ENCODE results near the gene SLC2A13.

SLC2A13 gene

GRCh38 chr12:40028296-40028695 is 77.6 kb downstream of the SLC2A13 start:
- DNase-seq (ENCODE audit: insufficient read length, low spot score) (no peak), FAIRE-seq (no peak)
- TF ChIP-seq, protein P1, sequence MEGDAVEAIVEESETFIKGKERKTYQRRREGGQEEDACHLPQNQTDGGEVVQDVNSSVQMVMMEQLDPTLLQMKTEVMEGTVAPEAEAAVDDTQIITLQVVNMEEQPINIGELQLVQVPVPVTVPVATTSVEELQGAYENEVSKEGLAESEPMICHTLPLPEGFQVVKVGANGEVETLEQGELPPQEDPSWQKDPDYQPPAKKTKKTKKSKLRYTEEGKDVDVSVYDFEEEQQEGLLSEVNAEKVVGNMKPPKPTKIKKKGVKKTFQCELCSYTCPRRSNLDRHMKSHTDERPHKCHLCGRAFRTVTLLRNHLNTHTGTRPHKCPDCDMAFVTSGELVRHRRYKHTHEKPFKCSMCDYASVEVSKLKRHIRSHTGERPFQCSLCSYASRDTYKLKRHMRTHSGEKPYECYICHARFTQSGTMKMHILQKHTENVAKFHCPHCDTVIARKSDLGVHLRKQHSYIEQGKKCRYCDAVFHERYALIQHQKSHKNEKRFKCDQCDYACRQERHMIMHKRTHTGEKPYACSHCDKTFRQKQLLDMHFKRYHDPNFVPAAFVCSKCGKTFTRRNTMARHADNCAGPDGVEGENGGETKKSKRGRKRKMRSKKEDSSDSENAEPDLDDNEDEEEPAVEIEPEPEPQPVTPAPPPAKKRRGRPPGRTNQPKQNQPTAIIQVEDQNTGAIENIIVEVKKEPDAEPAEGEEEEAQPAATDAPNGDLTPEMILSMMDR (IDR thresholded peaks at IDR 0.05; ENCODE audit: insufficient read depth, missing control alignments) = no peak

DNA sequence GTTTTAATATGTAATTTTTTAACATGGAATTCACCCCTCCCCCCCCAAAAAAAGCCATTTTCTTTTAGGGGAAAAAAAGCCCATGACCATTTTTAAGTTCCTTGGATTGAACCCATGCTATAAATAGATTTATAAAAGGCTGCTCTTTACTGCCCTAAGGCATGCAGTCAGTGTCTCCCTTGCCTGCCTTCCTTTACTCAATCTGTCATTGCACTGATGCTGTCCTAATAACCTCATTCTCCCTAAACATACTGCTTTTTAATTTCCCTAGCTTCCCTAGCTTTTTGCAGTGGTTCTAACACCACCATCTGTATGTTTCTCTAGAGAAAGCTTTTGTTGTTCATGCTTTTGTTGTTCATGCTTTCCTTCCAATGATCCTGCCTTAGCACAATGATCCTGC is 83.0 kb downstream of the SLC2A13 start:
- DNase-seq (ENCODE audit: insufficient read length, low spot score) (no peak), FAIRE-seq (no peak)
- TF ChIP-seq, protein P1 (IDR thresholded peaks at IDR 0.05; ENCODE audit: insufficient read depth, missing control alignments) = no peak

- TF ChIP-seq, protein P1 (IDR thresholded peaks at IDR 0.05; ENCODE audit: insufficient read depth, missing control alignments) = no peak
- no peak for DNase-seq (ENCODE audit: insufficient read length, low spot score)
- FAIRE-seq = no peak
Measured at GRCh38 chr12:40020261-40020691, 85.6 kb downstream of the SLC2A13 start.

DNA sequence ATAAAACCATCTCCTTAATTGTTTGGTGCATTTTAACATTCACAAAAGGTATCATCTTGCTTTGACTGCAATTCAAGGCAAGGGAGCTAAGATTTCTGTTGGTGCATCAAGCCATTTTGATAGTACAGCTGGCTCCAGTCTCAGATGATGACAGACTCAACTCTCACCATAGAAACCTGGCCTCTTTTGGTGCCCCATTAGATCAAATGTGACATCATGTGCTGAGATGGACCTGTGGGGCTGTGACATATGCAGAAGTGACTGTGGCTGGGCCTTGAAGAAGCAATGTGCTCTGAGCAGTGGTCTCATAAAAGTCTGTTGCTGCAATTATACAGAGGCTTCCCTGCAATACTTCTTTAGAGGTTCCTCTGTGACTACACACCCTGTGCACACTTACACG is 88.4 kb downstream of the SLC2A13 start:
- TF ChIP-seq, protein P1 (IDR thresholded peaks at IDR 0.05; ENCODE audit: insufficient read depth, missing control alignments) = no peak
- no peak for DNase-seq (ENCODE audit: insufficient read length, low spot score)
- no peak for FAIRE-seq

DNA sequence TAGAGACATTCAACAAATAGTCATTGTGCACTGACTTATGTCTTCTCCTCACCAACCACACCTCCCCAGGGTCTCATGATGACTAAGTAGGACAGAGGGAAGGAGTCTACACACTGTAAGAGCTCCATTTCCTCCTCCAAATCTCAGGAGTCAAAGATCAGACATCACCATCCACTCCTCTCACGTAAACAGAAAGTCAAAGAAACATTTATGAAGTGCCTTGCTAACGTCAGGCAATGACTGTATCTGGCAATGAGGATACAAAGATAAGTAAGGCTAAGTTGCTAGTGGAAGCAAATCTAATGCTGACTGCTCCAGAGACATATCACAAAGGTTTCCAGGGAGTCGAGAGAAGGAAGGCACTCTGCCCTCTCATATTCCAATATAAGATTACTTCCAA is 88.9 kb downstream of the SLC2A13 start:
- DNase-seq (ENCODE audit: insufficient read length, low spot score) = no peak
- no peak for FAIRE-seq
- TF ChIP-seq, protein P1 (IDR thresholded peaks at IDR 0.05; ENCODE audit: insufficient read depth, missing control alignments) = no peak

GRCh38 chr12:40015881-40016280 is 90.0 kb downstream of the SLC2A13 start:
- FAIRE-seq (no peak), DNase-seq (ENCODE audit: insufficient read length, low spot score) (no peak)
- TF ChIP-seq, protein P1 (IDR thresholded peaks at IDR 0.05; ENCODE audit: insufficient read depth, missing control alignments) = no peak

DNA sequence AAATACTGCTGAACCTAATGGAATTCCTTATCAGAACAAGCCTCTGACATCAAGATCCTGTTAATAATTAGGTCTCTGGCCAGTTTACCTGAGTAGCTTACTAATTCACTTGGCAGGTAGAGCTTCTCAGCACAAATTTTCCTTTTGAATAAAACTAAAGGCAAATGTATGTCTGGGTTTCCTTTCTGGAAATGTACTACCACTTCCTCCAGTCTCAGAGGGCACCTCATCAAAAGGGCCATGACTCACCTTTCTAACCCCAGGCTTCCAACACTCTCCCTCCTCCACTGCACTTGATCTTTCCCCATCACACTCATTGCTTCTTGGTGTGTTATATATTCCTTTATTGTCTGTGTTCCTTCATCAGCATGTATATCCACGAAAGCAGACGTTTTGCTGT is 90.5 kb downstream of the SLC2A13 start:
- no peak for DNase-seq (ENCODE audit: insufficient read length, low spot score)
- TF ChIP-seq, protein P1 (IDR thresholded peaks at IDR 0.05; ENCODE audit: insufficient read depth, missing control alignments) = no peak
- FAIRE-seq = no peak
